Glutamatergic neuron (in vitro differentiated cells): ENCODE results near the gene PHLDB2. TPM values are rescaled to one million over a fixed set of nuclear protein-coding genes. Genes with fewer than 3 reads are reported as not detected.

Experiments used
- DNase-seq: peaks from one replicate; pipeline ENCODE4 v3.0.0; 2022
- H3K27ac Mint-ChIP-seq: one replicate; pipeline ENCODE4 v1.8.0; 2020; ENCODE audit warnings: mild to moderate bottlenecking, mixed read lengths, inconsistent platforms; ENCODE audit not compliant: unreplicated experiment
- H3K27me3 Mint-ChIP-seq: one replicate; pipeline ENCODE4 v1.8.0; 2020; ENCODE audit warnings: mild to moderate bottlenecking, moderate library complexity, mixed read lengths, inconsistent platforms; ENCODE audit not compliant: unreplicated experiment
- H3K36me3 Mint-ChIP-seq: one replicate; pipeline ENCODE4 v1.8.0; 2020; ENCODE audit warnings: mild to moderate bottlenecking, mixed read lengths, inconsistent platforms; ENCODE audit not compliant: unreplicated experiment
- H3K4me1 Mint-ChIP-seq: one replicate; pipeline ENCODE4 v1.8.0; 2020; ENCODE audit warnings: mild to moderate bottlenecking, low read depth, mixed read lengths, inconsistent platforms; ENCODE audit not compliant: unreplicated experiment
- H3K4me3 Mint-ChIP-seq: one replicate; pipeline ENCODE4 v1.8.0; 2020; ENCODE audit warnings: mild to moderate bottlenecking, mixed read lengths, inconsistent platforms; ENCODE audit not compliant: unreplicated experiment
- H3K9me3 Mint-ChIP-seq: one replicate; pipeline ENCODE4 v1.8.0; 2020; ENCODE audit warnings: mild to moderate bottlenecking, moderate library complexity, mixed read lengths, inconsistent platforms; ENCODE audit not compliant: unreplicated experiment
- total RNA-seq: library from RNA; stranded (reverse); fragmentation: NEBNext Ultra II Directional; extraction: Animal tissue kit (Norgen Biotek cat#: 25700); gene quantifications from one replicate; pipeline ENCODE4 v1.2.1, GENCODE V29; 2021; ENCODE audit not compliant: unreplicated experiment
- TF ChIP-seq, protein P1 (sequence below): fragments of 200-600 bp; sonication (generic); IDR thresholded peaks from one replicate; pipeline ENCODE4 v1.5.0; 2021; ENCODE audit not compliant: partially characterized antibody, unreplicated experiment

Gene PHLDB2
- total RNA-seq, 1 donor from 2014 or later, result 18.7 TPM

DNA sequence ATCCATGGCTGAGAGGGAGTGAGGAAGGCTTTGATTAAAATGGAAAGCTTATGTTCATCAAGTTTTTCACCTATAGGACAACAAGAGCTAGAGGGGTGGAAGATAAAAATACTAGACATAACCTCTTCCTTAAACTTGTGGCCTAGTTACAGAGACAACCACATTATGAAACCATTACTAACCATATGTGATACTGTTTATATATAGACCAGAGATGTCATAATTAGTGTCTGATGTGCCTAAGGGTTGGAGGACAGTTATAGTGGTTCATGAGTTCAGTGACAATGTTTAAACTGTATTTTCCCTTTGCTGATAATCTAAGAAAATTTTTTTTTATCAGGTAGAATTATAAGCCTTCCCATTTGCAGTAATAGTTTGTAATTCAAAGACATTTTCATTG, 23.7 kb downstream of the PHLDB2 start:
- no peak overlapping the region for H3K27ac Mint-ChIP-seq
- no peak overlapping the region for H3K4me3 Mint-ChIP-seq
- H3K36me3 Mint-ChIP-seq, result peaks cover 4% of the 10 kb centered on the region
- no peaks in the 10 kb centered on the region for H3K27me3 Mint-ChIP-seq
- peaks cover 26% of the 10 kb centered on the region for H3K4me1 Mint-ChIP-seq
- no peak for DNase-seq
- TF ChIP-seq, protein P1, sequence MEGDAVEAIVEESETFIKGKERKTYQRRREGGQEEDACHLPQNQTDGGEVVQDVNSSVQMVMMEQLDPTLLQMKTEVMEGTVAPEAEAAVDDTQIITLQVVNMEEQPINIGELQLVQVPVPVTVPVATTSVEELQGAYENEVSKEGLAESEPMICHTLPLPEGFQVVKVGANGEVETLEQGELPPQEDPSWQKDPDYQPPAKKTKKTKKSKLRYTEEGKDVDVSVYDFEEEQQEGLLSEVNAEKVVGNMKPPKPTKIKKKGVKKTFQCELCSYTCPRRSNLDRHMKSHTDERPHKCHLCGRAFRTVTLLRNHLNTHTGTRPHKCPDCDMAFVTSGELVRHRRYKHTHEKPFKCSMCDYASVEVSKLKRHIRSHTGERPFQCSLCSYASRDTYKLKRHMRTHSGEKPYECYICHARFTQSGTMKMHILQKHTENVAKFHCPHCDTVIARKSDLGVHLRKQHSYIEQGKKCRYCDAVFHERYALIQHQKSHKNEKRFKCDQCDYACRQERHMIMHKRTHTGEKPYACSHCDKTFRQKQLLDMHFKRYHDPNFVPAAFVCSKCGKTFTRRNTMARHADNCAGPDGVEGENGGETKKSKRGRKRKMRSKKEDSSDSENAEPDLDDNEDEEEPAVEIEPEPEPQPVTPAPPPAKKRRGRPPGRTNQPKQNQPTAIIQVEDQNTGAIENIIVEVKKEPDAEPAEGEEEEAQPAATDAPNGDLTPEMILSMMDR, result no peak
- peaks cover 2% of the 10 kb centered on the region for H3K9me3 Mint-ChIP-seq

DNA sequence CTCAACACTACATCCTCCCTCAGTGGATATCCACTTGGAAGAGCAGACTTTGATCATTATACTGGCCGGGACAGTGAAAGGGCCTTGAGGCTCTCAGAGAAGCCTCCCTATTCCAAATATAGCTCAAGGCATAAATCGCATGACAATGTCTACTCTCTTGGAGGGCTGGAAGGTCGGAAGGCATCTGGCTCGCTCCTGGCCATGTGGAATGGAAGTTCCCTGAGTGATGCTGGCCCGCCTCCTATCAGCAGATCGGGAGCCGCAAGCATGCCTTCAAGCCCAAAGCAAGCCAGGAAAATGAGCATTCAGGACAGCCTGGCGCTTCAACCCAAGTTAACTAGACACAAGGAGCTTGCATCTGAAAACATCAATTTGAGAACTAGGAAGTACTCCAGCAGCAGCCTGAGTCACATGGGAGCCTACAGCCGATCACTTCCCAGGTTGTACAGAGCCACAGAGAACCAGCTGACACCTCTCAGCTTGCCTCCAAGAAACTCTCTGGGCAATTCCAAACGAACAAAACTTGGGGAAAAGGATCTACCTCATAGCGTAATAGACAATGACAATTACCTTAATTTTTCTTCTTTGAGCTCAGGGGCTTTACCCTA, 25.4 kb downstream of the PHLDB2 start:
- Mint-ChIP-seq H3K9me3 (peaks cover 4% of the 10 kb centered on the region), H3K27ac (peak overlapping the region; percentile 59), H3K4me3 (no peak overlapping the region), H3K27me3 (no peaks in the 10 kb centered on the region), H3K4me1 (peaks cover 26% of the 10 kb centered on the region), H3K36me3 (peaks cover 4% of the 10 kb centered on the region)
- TF ChIP-seq, protein P1, result no peak
- no peak for DNase-seq

DNA sequence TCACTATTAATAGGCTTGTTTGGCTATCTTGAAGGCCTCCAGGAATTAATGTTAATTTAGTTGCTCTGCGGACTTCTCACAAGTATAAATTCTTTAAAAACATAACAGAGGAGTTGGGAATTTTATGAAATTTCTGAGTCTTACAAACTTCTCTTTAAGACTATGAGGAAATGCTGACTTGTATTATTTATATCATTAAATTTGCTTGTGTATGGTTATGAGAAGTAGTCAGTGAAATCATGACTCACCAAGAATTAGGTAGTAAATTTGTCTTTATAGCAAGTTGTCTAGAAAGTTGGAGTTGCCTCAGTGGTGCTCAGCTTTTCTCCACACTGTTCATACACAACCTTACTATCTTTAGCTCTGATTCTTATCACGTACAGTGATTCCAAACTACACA, 26.5 kb downstream of the PHLDB2 start:
- peaks cover 4% of the 10 kb centered on the region for H3K36me3 Mint-ChIP-seq
- H3K27ac Mint-ChIP-seq, result no peak overlapping the region

DNA sequence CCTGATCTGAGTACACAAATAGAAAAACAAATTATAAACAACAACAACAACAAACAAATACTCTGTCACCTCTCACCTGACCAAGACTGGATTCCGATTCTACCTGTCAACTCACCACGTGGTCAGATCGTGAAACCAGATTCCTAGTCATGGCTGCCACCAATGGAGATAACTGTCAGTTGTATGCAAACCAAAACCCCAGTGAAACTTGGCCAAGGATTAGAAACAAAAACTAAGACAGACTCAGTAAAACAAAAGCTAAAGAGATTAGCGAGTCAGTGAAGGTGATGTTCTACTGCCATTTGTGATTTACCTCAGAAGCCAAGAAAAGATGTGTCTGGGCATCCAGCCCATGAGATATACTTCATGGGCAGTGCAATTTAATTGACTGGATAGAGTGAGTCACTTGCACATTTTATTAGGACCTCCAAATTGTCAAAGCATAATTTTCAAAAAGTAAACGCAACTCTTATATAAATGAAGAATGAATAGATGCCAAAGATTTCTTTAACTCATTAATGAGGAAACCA, 31.1 kb downstream of the PHLDB2 start:
- Mint-ChIP-seq H3K27me3 (peaks cover 1% of the 10 kb centered on the region), H3K4me3 (no peak overlapping the region), H3K9me3 (peaks cover 1% of the 10 kb centered on the region), H3K4me1 (peaks cover 4% of the 10 kb centered on the region), H3K27ac (no peak overlapping the region), H3K36me3 (peaks cover 1% of the 10 kb centered on the region)
- TF ChIP-seq, protein P1, result no peak
- no peak for DNase-seq

More for the DNA sequence above, 26.5 kb downstream of the PHLDB2 start:
- DNase-seq, result no peak
- Mint-ChIP-seq H3K4me3 (no peak overlapping the region), H3K4me1 (peaks cover 26% of the 10 kb centered on the region), H3K27me3 (no peaks in the 10 kb centered on the region), H3K9me3 (peaks cover 4% of the 10 kb centered on the region)
- TF ChIP-seq, protein P1, result no peak

DNA sequence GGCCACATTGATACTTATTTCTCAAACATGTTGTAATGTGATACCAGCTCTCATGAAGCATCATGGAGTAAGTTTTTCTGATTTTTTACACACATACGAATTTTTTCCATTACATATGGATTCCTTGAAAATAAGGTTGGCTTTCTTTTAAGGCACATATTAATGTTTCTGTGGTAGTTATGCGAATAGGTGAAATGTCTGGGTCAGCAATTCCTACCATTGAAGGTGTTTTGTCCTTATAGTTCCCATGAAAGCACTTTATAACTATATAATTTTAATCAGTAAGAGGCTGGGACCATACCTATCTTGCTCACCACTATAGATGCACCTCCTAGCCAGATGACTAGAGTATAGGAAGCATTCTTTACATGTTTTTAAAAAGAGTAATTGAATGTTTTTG, 33.0 kb downstream of the PHLDB2 start:
- no peak for DNase-seq
- Mint-ChIP-seq H3K4me1 (no peaks in the 10 kb centered on the region), H3K9me3 (peaks cover 1% of the 10 kb centered on the region), H3K27ac (no peak overlapping the region), H3K27me3 (peaks cover 1% of the 10 kb centered on the region), H3K36me3 (no peaks in the 10 kb centered on the region), H3K4me3 (no peak overlapping the region)
- TF ChIP-seq, protein P1, result no peak
